Heart right ventricle (tissue), 16 donors: ENCODE data around the gene HMCN2. TPM values are rescaled to one million over a fixed set of nuclear protein-coding genes. Genes with fewer than 3 reads are reported as not detected.
"Not testable (repeated sequence)": the region's sequence is repeated elsewhere in the genome, so short reads cannot be mapped to it uniquely, and the experiment has no call there.

Source experiments
- ATAC-seq, 8 donors: fragments of 200-7000 bp; cut with Tn5 transposase; one replicate each; pipeline ENCODE4 v1.9.1; 2020; ENCODE audit warnings: mild to moderate bottlenecking in 8 of 8, moderate library complexity in 8 of 8, moderate number of reproducible peaks in 1 of 8
- DNase-seq, 2 donors: peaks; one replicate each; pipeline ENCODE4 v3.0.0-alpha.2; 2020
- H3K27ac ChIP-seq, 10 donors: fragments of 200-600 bp; sonication (generic) in 2 of 10; one replicate each; pipeline versions ENCODE4 v1.5.0 to v1.8.0; 2020 to 2022; ENCODE audit warnings: mild to moderate bottlenecking in 3 of 10
- H3K27me3 ChIP-seq, 7 donors: fragments of 200-600 bp; one replicate each; pipeline ENCODE4 v1.8.0; 2021 to 2022; ENCODE audit warnings: mild to moderate bottlenecking in 2 of 7
- H3K36me3 ChIP-seq, 9 donors: fragments of 200-600 bp; sonication (generic) in 1 of 9; one replicate each; pipeline versions ENCODE4 v1.5.0 to v1.8.0; 2020 to 2022; ENCODE audit warnings: mild to moderate bottlenecking in 2 of 9
- H3K4me1 ChIP-seq, 9 donors: fragments of 200-600 bp; sonication (generic) in 1 of 9; one replicate each; pipeline versions ENCODE4 v1.5.0 to v1.8.0; 2020 to 2022; ENCODE audit warnings: mild to moderate bottlenecking in 4 of 9
- H3K4me3 ChIP-seq, 10 donors: fragments of 200-600 bp; sonication (generic) in 2 of 10; one replicate each; pipeline versions ENCODE4 v1.5.0 to v1.8.0; 2020 to 2022; ENCODE audit warnings: mild to moderate bottlenecking in 7 of 10, moderate library complexity in 2 of 10
- H3K9me3 ChIP-seq, 11 donors: fragments of 200-600 bp in 10 of 11; sonication (generic) in 2 of 11; one replicate each; pipeline versions ENCODE4 v1.5.0 to v1.8.0; 2013 to 2022; ENCODE audit warnings: mild to moderate bottlenecking in 2 of 11, control low read depth in 1 of 11, moderate library complexity in 1 of 11
- WGBS, 2 donors: extraction: QIAGEN DNeasy Blood & Tissue Kit; methylation state at CpG; one replicate each; pipeline ENCODE4 v1.1.7; 2013; ENCODE audit warnings: inconsistent platforms in 1 of 2; 5-methylcytosine and 5-hydroxymethylcytosine counted together
- intact Hi-C, 10 donors: fragments of 100-400 bp; cut with DNase I; formaldehyde crosslinking; loops; one replicate each; pipeline versions ENCODE4 v1.11.1 to v1.14.2; 2022
- polyA plus RNA-seq, 2 donors: library from polyadenylated mRNA; stranded (reverse); fragments of 200-250 nt; gene quantifications; one replicate each; pipeline ENCODE4 v1.2.3, GENCODE V29; 2013
- total RNA-seq, 10 donors: library from RNA; stranded (reverse); fragmentation: NEBNext Ultra II Directional in 3 of 10; extraction: Animal tissue kit (Norgen Biotek cat#: 25700) in 3 of 10; gene quantifications; one replicate each; pipeline versions ENCODE4 v1.2.1 to v1.2.4, GENCODE V29; 2021 to 2023
- TF ChIP-seq, protein P1 (sequence below), 9 donors: fragments of 200-600 bp; sonication (generic) in 2 of 9; IDR thresholded peaks; one replicate each; pipeline versions ENCODE4 v1.5.0 to v1.8.0; 2021 to 2022; ENCODE audit warnings: antibody characterized with exemption in 9 of 9, mild to moderate bottlenecking in 5 of 9, moderate library complexity in 1 of 9
- donor health status: Arrhythmogenic right ventricular cardiomyopathy.
- donor health status: ischemic (EF 13 %, LVEDD 7.1; RV severe dilation, severe dysfunction).
- donor health status: healthy with polysubstance abuse.
- donor health status: DM: no; HTN: yes; CAD: no.
- donor health status: DM: no; HTN: no; CAD: no.
- donor health status: ischemic (EF 25% LVEDD 6.9; RV normal size, moderate dysfunction).
- donor health status: ischemic (EF 25% LVEDD 5.7; RV mildly dilated, moderate dysfunction).
- donor health status: healthy.
- donor health status: DM: yes; HTN: yes; CAD: no.
- donor health status: Ischemic cardiomyopathy.
- donor health status: ischemic (EF 35%, LVEDD 5.7; RV mildly dilated, moderate dysfunction).
- donor health status: nonischemic (EF 11% LVEDD 7.7; RV severe dilation, severe dysfunction).
- donor health status: DM: yes; HTN: yes; CAD: no.
- donor health status: PGD.
- donor health status: ischemic (EF 29% LVEDD 5.4; RV normal size, mild dysfunction).
- donor health status: nonischemic (EF 23%, LVEDD 6.1; RV moderate dilation, normal function).

Gene HMCN2
- total and polyA plus RNA-seq, 12 donors: 2.6 to 10.2 (median 4.9) TPM

DNA sequence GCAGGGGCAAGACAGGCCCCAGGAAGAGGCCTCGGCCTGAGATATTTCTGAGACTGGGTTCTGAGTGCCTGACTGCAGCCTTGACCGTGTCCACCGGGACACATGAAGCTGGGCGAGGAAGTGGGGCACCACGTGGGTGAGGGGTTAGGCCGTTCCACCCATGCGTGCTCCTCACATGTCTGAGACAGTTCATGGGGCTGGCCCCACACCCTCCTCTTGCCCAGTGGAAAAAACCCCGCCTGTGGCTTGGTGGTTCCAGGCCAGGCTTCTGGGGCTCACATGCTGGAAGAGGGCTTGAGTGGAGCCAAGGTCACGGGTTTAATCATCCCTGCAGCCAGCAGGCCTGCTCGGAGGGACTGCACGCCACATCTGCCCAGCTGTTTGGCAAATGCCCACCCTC is 11.4 kb downstream of the HMCN2 start:
- no peak overlapping the region for H3K27ac ChIP-seq
- WGBS, 2 donors: 86 to 88% methylated on average over 11 of the region's 11 CpGs
- DNase-seq: no peak

DNA sequence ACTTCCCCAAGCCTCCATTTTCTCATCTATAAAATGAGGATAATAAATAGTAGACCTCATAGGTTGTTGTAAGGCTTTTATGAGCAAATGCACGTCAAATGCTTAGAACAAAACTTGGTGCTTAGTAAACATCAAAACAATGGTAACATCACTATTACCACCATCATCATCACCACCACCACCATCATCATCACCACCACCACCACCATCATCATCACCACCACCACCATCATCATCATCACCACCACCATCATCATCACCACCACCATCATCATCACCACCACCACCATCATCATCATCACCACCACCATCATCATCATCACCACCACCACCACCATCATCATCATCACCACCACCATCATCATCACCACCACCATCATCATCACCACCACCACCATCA is 12.0 kb downstream of the HMCN2 start:
- peaks cover 0 to 25% (median 8%) of the 10 kb centered on the region in 9 donors for H3K4me1 ChIP-seq
- intact Hi-C loops, H3K27ac ChIP-seq, H3K4me3 ChIP-seq, H3K9me3 ChIP-seq, H3K27me3 ChIP-seq, DNase-seq, ATAC-seq, H3K36me3 ChIP-seq: not testable (repeated sequence)
- 94 to 96% methylated on average over 1 of the region's 1 CpG for WGBS, 2 donors

More for the DNA sequence above, 11.4 kb downstream of the HMCN2 start:
- TF ChIP-seq, protein P1, sequence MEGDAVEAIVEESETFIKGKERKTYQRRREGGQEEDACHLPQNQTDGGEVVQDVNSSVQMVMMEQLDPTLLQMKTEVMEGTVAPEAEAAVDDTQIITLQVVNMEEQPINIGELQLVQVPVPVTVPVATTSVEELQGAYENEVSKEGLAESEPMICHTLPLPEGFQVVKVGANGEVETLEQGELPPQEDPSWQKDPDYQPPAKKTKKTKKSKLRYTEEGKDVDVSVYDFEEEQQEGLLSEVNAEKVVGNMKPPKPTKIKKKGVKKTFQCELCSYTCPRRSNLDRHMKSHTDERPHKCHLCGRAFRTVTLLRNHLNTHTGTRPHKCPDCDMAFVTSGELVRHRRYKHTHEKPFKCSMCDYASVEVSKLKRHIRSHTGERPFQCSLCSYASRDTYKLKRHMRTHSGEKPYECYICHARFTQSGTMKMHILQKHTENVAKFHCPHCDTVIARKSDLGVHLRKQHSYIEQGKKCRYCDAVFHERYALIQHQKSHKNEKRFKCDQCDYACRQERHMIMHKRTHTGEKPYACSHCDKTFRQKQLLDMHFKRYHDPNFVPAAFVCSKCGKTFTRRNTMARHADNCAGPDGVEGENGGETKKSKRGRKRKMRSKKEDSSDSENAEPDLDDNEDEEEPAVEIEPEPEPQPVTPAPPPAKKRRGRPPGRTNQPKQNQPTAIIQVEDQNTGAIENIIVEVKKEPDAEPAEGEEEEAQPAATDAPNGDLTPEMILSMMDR (IDR thresholded peaks at IDR 0.05): no peak
- ATAC-seq: peak in 3 of 8 donors; percentile 31 to 39 (median 31)
- intact Hi-C loops: no loop called here
- H3K27me3 ChIP-seq: peaks cover 0 to 6% (median 0%) of the 10 kb centered on the region in 7 donors
- no peaks in the 10 kb centered on the region for H3K36me3 ChIP-seq
- H3K9me3 ChIP-seq: no peaks in the 10 kb centered on the region
- no peak overlapping the region for H3K4me3 ChIP-seq
- peaks cover 0 to 23% (median 2%) of the 10 kb centered on the region in 9 donors for H3K4me1 ChIP-seq

DNA sequence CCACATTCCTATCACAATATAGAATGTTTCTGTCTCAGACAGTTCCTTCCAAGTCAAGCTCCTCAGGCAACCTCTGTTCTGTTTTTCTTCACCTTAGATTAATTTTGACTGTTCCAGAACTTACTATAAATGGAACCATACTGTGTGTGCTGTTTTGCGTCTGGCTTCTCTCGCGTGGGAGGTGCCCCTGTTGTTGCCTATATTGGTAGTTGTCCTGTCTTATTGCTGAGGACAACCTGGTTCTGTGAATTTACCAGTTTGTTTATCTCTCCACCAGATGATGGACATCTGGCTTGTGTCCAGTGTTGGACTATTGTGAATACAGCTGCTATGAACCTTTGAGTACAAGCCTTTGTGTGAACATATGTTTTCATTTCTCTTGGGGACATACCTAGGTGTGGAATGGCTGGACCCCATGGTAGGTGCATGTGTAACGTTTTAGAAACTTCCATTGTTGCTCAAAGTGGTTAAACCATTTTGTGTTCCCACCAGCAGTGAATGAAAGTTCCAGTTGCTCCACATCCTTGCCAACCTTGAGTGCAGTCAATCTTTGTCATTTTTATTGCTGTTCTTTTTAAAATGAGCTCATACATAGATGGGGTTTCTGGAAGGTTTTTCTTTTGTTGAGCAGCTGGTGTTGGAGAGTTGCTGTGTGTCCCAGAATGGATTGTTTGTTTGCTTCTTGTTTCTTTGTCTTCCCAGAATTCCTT is 18.1 kb downstream of the HMCN2 start:
- intact Hi-C loops: no loop called here
- 56 to 65% methylated on average over 4 of the region's 4 CpGs for WGBS, 2 donors
- Histone ChIP-seq H3K27ac (peak overlapping the region in 1 of 10 donors; percentile 0), H3K27me3 (peaks cover 0 to 29% (median 8%) of the 10 kb centered on the region in 7 donors), H3K36me3 (no peaks in the 10 kb centered on the region), H3K4me1 (peaks cover 5 to 54% (median 25%) of the 10 kb centered on the region in 9 donors), H3K4me3 (no peak overlapping the region), H3K9me3 (no peaks in the 10 kb centered on the region)
- no peak for ATAC-seq
- TF ChIP-seq, protein P1 (IDR thresholded peaks at IDR 0.05): no peak
- no peak for DNase-seq

DNA sequence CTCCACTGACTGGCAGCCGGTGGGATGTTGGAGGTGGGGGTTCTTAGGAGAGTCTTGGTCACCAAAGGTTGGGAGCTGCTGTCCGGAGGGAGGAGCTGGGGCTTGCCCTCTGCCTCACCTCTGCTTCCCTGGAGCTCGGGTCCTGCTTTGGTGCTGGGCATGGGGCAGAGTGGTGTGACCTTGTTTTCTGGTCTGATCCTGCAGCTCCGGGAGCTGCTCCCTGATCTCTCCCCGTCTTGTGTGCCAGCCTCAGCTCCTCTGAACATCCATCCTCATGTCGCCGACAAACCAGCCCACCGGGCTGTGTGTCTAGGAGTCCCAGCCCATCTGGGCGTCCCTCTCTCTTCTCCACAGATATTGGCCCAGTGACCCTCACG is 18.7 kb downstream of the HMCN2 start:
- WGBS, 2 donors: 81 to 84% methylated on average over 10 of the region's 10 CpGs

More for the DNA sequence above, 18.7 kb downstream of the HMCN2 start:
- DNase-seq (no peak), ATAC-seq (no peak)
- TF ChIP-seq, protein P1 (IDR thresholded peaks at IDR 0.05): no peak
- H3K4me3 ChIP-seq: no peak overlapping the region
- H3K4me1 ChIP-seq: peaks cover 5 to 57% (median 25%) of the 10 kb centered on the region in 9 donors
- peaks cover 0 to 30% (median 8%) of the 10 kb centered on the region in 7 donors for H3K27me3 ChIP-seq
- peak overlapping the region in 1 of 10 donors; percentile 0 for H3K27ac ChIP-seq
- no peaks in the 10 kb centered on the region for H3K36me3 ChIP-seq
- intact Hi-C loops: no loop called here
- no peaks in the 10 kb centered on the region for H3K9me3 ChIP-seq
